OCI-LY7 (cell line): ENCODE data around the gene LRRC63. TPM values are rescaled to one million over a fixed set of nuclear protein-coding genes. Genes with fewer than 3 reads are reported as not detected.

Experiments
- BruUV-seq: library from RNA; stranded (reverse); fragments of 400-500 nt; replicated peaks from 2 replicates; lab custom pipeline; 2021; lab: Mats Ljungman, UMichigan
- CTCF ChIA-PET: fragments of 300-600 bp; sonication (Branson Sonifier 250); formaldehyde crosslinking; loops from one replicate; lab custom pipeline; 2022; ENCODE audit warnings: antibody characterized with exemption; ENCODE audit not compliant: unreplicated experiment; lab: Charles Lee
- POLR2A ChIA-PET: fragments of 300-600 bp; sonication (Branson Sonifier 250); formaldehyde crosslinking; loops from one replicate; lab custom pipeline; 2022; ENCODE audit warnings: antibody characterized with exemption; lab: Charles Lee
- DNase-seq: peaks from one replicate; pipeline ENCODE4 v3.0.0-alpha.2; 2015; ENCODE audit warnings: low spot score
- H2AFZ ChIP-seq: fragments of 200-600 bp; sonication (generic), shearing (Covaris generic); 2 replicates; pipeline ENCODE4 v1.6.1; 2014; ENCODE audit warnings: mild to moderate bottlenecking, antibody characterized with exemption, low read length, moderate library complexity
- H3K27ac ChIP-seq: fragments of 200-600 bp; sonication (generic); 2 replicates; pipeline ENCODE4 v1.5.1; 2014; ENCODE audit warnings: mixed run types, low read depth, mild to moderate bottlenecking, moderate library complexity, low read length, inconsistent platforms; ENCODE audit not compliant: poor library complexity, severe bottlenecking
- H3K36me3 ChIP-seq: fragments of 200-600 bp; sonication (generic); 2 replicates; pipeline ENCODE4 v1.6.1; 2014; ENCODE audit warnings: mild to moderate bottlenecking, antibody characterized with exemption, low read length, moderate library complexity, mixed read lengths; ENCODE audit not compliant: insufficient read depth
- H3K4me1 ChIP-seq: fragments of 200-600 bp; sonication (generic); 2 replicates; pipeline ENCODE4 v1.5.1; 2014; ENCODE audit warnings: mild to moderate bottlenecking, low read length; ENCODE audit not compliant: insufficient read depth, poor library complexity, severe bottlenecking
- H3K4me2 ChIP-seq: fragments of 200-600 bp; sonication (generic); 2 replicates; pipeline ENCODE4 v1.6.1; 2014; ENCODE audit warnings: mild to moderate bottlenecking, low read length
- H3K4me3 ChIP-seq: fragments of 200-600 bp; sonication (generic); 2 replicates; pipeline ENCODE4 v1.5.1; 2014; ENCODE audit warnings: mild to moderate bottlenecking, low read depth, low read length; ENCODE audit not compliant: poor library complexity, severe bottlenecking
- H3K79me2 ChIP-seq: fragments of 200-600 bp; sonication (generic); 2 replicates; pipeline ENCODE4 v1.6.1; 2016; ENCODE audit warnings: low read depth, mild to moderate bottlenecking, low read length, moderate library complexity, mixed read lengths; ENCODE audit not compliant: insufficient read depth
- H3K9me2 ChIP-seq: fragments of 200-600 bp; sonication (generic); 2 replicates; pipeline ENCODE4 v1.6.1; 2016; ENCODE audit warnings: mild to moderate bottlenecking, low read length, mixed read lengths; ENCODE audit not compliant: insufficient read depth
- H3K9me3 ChIP-seq: fragments of 200-600 bp; sonication (generic); 2 replicates; pipeline ENCODE4 v1.6.1; 2014; ENCODE audit warnings: mild to moderate bottlenecking, mixed run types, low read length, mixed read lengths
- H4K20me1 ChIP-seq: fragments of 200-600 bp; sonication (generic); 2 replicates; pipeline ENCODE4 v1.6.1; 2014; ENCODE audit warnings: mild to moderate bottlenecking, antibody characterized with exemption, low read length, moderate library complexity, mixed read lengths; ENCODE audit not compliant: insufficient read depth
- EZH2phosphoT487 ChIP-seq: fragments of 200-600 bp; sonication (generic); IDR thresholded peaks from 2 replicates; pipeline ENCODE4 v1.6.1; 2018; ENCODE audit warnings: low read depth, borderline replicate concordance, mild to moderate bottlenecking, mixed run types, antibody characterized with exemption, low read length, moderate library complexity, mixed read lengths
- intact Hi-C: fragments of 100-400 bp; cut with micrococcal nuclease; formaldehyde crosslinking; loops from one replicate; pipeline ENCODE4 v1.10.0; 2022; ENCODE audit not compliant: unreplicated experiment
- total RNA-seq, 2 experiments: library from RNA; depleted of rRNA in 1 of 2; stranded (reverse); fragments of >200 nt in 1 of 2; shearing (Covaris generic) in 1 of 2; gene quantifications; 2 replicates each; pipeline ENCODE4 v1.2.3, GENCODE V29; 2014 to 2022
- TF ChIP-seq, protein P1 (sequence below): fragments of 200-600 bp; sonication (generic); conservative IDR thresholded peaks from 2 replicates; pipeline ENCODE4 v1.5.1; 2014; ENCODE audit warnings: mild to moderate bottlenecking, antibody characterized with exemption, low read length, moderate library complexity, mixed read lengths

LRRC63 gene
- total RNA-seq, 2 experiments from 2014 or later = not detected

DNA sequence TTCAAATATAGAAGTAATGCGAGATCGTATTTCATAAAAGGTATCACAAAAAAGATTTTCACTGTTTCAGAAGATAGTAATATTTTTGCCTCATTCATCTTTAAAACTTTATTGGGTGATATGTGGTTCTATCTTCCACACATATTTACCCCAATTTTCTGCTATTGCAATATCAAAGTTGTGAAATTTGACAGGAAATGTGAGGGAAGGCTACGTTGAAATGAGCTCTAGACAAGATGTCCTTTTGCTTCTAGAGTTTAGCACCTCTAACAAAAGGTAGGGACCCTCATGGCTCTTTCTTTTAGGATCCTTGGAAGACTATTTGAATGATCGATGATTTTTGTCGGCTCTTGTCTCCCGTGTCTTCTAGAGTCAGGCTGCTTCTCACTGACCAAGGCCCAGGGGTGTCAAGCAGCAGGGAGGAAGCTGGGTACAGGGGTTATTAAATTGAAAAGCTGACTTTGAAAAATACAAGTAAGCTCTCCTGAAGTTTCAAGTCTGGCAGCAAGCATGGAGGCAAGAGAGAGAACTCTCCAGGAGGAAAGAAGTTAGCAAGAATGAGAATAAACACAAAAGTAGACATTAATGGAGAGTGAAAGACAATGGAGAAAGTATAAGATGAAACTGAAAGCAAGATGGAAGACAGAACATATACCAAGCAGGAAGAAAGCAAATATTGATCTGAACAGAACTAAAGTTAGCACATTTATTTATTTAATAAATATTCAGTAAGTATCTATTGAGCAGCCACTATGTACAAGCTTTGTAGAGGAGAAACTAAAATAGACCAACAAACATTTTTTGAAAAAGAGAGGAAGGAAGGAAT is 101.9 kb downstream of the LRRC63 start:
- Histone ChIP-seq H3K4me2 (no peak overlapping the region), H3K4me1 (no peaks in the 10 kb centered on the region), H2AFZ (no peak overlapping the region; the same call in 1 of the 2 replicates), H4K20me1 (no peaks in the 10 kb centered on the region), H3K36me3 (no peaks in the 10 kb centered on the region), H3K9me3 (no peaks in the 10 kb centered on the region), H3K27ac (no peak overlapping the region), H3K9me2 (no peaks in the 10 kb centered on the region), H3K4me3 (no peak overlapping the region), H3K79me2 (no peaks in the 10 kb centered on the region)
- ChIA-PET CTCF (no interaction called here), POLR2A (interaction anchor here (0.9 to 1.3 kb wide), 3 partner anchors 12 to 15 kb away, joined by 3 to 6 read pairs (median 5); no protein-coding TSS in a partner anchor)
- no TSS peak for BruUV-seq
- TF ChIP-seq, protein P1, sequence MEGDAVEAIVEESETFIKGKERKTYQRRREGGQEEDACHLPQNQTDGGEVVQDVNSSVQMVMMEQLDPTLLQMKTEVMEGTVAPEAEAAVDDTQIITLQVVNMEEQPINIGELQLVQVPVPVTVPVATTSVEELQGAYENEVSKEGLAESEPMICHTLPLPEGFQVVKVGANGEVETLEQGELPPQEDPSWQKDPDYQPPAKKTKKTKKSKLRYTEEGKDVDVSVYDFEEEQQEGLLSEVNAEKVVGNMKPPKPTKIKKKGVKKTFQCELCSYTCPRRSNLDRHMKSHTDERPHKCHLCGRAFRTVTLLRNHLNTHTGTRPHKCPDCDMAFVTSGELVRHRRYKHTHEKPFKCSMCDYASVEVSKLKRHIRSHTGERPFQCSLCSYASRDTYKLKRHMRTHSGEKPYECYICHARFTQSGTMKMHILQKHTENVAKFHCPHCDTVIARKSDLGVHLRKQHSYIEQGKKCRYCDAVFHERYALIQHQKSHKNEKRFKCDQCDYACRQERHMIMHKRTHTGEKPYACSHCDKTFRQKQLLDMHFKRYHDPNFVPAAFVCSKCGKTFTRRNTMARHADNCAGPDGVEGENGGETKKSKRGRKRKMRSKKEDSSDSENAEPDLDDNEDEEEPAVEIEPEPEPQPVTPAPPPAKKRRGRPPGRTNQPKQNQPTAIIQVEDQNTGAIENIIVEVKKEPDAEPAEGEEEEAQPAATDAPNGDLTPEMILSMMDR = no peak
- no peak for TF ChIP-seq EZH2phosphoT487
- DNase-seq = no peak
- intact Hi-C loops = no loop called here

DNA sequence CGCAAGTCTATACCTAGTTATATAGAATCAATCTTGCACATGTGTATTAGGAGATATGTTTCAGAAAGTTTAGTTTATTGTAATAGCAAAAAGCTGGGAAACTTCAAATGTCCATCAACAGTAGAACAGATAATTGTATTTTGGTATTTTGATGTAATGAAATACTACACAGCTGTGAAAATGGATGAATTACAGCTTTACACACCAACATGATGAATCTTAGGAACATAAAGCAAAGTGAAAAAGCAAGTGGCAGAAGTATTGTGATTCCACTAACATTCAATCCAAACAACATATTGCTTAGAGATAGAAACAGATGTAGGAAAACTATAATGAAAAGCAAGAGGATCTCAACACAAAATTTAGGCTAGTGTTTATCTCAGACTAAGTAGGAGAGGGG is 102.9 kb downstream of the LRRC63 start:
- Histone ChIP-seq H3K79me2 (no peaks in the 10 kb centered on the region), H3K4me3 (no peak overlapping the region), H4K20me1 (no peaks in the 10 kb centered on the region), H3K4me2 (no peak overlapping the region), H3K4me1 (no peaks in the 10 kb centered on the region), H3K27ac (no peak overlapping the region), H3K9me2 (no peaks in the 10 kb centered on the region), H3K9me3 (no peaks in the 10 kb centered on the region), H3K36me3 (no peaks in the 10 kb centered on the region), H2AFZ (no peak overlapping the region)
- no peak for DNase-seq
- ChIA-PET POLR2A (interaction anchor here (1.3 kb wide), 1 partner anchor 15 kb away, joined by 5 read pairs; no protein-coding TSS in a partner anchor), CTCF (no interaction called here)
- TF ChIP-seq EZH2phosphoT487 = no peak
- TF ChIP-seq, protein P1 = no peak
- intact Hi-C loops = no loop called here
- no TSS peak for BruUV-seq

DNA sequence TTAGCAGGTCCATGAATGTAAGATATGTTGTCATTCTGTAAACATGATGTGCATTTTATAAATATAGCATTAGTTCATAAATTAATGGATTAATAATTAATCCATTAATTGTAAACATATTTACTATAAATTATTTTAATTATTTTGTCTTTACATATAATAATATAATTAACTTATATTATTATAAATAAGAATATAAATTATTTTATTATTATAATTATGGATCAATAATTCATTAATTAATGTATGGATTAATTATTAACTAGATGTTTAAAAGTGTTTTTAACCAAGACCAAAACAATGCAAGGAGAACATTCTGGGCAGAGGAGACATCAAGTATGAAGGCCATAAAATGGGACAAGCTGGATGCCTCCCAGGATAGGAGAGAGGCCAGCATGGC is 103.3 kb downstream of the LRRC63 start:
- ChIA-PET POLR2A (no interaction called here), CTCF (no interaction called here)
- BruUV-seq = no TSS peak
- no peaks in the 10 kb centered on the region for H3K36me3 ChIP-seq
- TF ChIP-seq, protein P1 = no peak
- TF ChIP-seq EZH2phosphoT487 = no peak
- no peaks in the 10 kb centered on the region for H3K9me2 ChIP-seq
- intact Hi-C loops = no loop called here
- DNase-seq = no peak
- H3K4me3 ChIP-seq = no peak overlapping the region
- H3K4me2 ChIP-seq = no peak overlapping the region
- H3K4me1 ChIP-seq = no peaks in the 10 kb centered on the region
- H4K20me1 ChIP-seq = no peaks in the 10 kb centered on the region
- H3K9me3 ChIP-seq = no peaks in the 10 kb centered on the region
- H3K79me2 ChIP-seq = no peaks in the 10 kb centered on the region
- no peak overlapping the region for H2AFZ ChIP-seq
- H3K27ac ChIP-seq = no peak overlapping the region
